Nephron (organoid): ENCODE results near the gene RIMBP2.

Source experiments
- H3K27ac Mint-ChIP-seq, 3 experiments: 2 replicates each; pipeline ENCODE4 v1.8.0; 2020; ENCODE audit warnings: mixed read lengths in 3 of 3, mild to moderate bottlenecking in 2 of 3, moderate library complexity in 1 of 3
- H3K27me3 Mint-ChIP-seq: 2 replicates; pipeline ENCODE4 v1.8.0; 2021; ENCODE audit warnings: low read depth, mild to moderate bottlenecking, moderate library complexity, mixed read lengths
- H3K36me3 Mint-ChIP-seq: 2 replicates; pipeline ENCODE4 v1.8.0; 2020; ENCODE audit warnings: low read depth, mixed read lengths
- H3K4me1 Mint-ChIP-seq: 2 replicates; pipeline ENCODE4 v1.8.0; 2020; ENCODE audit warnings: mixed read lengths
- H3K4me3 Mint-ChIP-seq, 3 experiments: 2 replicates each; pipeline ENCODE4 v1.8.0; 2020; ENCODE audit warnings: mild to moderate bottlenecking in 3 of 3, mixed read lengths in 3 of 3, moderate library complexity in 2 of 3
- H3K9me3 Mint-ChIP-seq: 2 replicates; pipeline ENCODE4 v1.8.0; 2020; ENCODE audit warnings: mixed read lengths
- TF ChIP-seq, protein P1 (sequence below), 3 experiments: fragments of 200-600 bp; sonication (generic); IDR thresholded peaks; one replicate each; pipeline ENCODE4 v1.5.0; 2021; ENCODE audit warnings: antibody characterized with exemption in 3 of 3; ENCODE audit not compliant: unreplicated experiment in 3 of 3

The RIMBP2 gene

DNA sequence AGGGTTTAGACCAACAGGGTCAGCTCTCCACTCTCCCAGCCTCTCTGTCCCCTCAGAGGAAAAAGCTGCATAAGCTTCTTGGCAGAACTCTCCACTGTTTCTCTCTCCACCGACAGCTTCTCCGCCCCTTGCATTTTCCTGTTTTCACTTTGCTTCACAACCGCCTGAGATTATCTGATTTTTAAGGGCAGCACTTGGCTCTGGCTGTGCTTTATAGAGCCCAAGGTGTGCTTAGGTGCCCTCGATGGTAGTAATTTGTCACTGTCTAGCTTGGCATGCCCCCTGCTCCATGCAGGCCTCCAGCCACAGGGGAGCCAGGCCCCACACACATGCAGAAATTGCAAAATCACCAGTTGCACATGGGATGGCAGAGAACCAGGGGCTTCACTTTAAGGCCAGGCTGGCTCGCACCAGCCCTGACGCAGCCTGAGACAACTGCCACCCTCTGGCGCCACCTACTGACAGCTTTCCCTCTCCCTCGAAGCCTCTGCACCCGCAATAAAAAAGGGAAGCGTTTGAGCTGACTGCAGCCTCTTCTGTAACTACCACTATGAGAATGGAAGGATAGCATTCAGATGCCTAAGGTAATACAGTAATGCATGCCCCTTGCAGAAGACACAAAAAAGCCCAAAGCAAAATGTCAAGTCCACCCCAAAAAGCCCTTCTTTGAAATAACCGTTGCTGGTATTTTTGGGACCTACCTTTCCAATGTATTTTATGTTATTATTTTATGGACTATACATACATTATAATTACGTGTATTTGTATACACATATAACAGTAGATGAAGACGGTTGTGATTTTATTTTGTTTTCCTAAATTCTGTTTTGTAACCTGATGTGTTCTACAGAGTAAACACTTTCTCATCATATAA lies 32.0 kb upstream of the RIMBP2 start:
- Mint-ChIP-seq H3K27ac (no peak overlapping the region), H3K36me3 (no peaks in the 10 kb centered on the region), H3K9me3 (no peaks in the 10 kb centered on the region), H3K4me1 (peaks cover 7% of the 10 kb centered on the region), H3K4me3 (no peak overlapping the region), H3K27me3 (peaks cover 45% of the 10 kb centered on the region)
- TF ChIP-seq, protein P1, sequence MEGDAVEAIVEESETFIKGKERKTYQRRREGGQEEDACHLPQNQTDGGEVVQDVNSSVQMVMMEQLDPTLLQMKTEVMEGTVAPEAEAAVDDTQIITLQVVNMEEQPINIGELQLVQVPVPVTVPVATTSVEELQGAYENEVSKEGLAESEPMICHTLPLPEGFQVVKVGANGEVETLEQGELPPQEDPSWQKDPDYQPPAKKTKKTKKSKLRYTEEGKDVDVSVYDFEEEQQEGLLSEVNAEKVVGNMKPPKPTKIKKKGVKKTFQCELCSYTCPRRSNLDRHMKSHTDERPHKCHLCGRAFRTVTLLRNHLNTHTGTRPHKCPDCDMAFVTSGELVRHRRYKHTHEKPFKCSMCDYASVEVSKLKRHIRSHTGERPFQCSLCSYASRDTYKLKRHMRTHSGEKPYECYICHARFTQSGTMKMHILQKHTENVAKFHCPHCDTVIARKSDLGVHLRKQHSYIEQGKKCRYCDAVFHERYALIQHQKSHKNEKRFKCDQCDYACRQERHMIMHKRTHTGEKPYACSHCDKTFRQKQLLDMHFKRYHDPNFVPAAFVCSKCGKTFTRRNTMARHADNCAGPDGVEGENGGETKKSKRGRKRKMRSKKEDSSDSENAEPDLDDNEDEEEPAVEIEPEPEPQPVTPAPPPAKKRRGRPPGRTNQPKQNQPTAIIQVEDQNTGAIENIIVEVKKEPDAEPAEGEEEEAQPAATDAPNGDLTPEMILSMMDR (IDR thresholded peaks at IDR 0.05; ENCODE audit: unreplicated experiment in 3 of 3): peak; percentile 80 to 93 (median 90)

DNA sequence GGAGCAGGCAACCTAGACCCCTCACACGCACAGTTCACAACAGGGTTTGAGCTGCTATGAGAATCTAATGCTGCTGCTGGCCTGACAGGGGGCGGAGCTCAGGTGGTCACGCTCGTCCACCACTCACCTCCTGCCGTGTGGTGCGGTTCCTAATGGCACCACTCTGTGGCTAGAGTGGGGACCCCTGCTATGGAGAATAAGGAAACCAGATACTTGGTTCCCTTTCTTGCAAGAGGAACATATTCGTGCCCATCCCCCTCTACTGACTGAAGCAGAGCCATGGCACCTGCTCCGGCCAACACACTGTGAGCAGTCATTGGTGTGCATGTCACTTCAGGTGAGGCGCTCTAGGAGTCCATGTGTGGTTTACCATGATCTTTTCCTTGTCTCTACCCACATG lies 30.4 kb upstream of the RIMBP2 start:
- Mint-ChIP-seq H3K27me3 (peaks cover 43% of the 10 kb centered on the region), H3K36me3 (no peaks in the 10 kb centered on the region), H3K9me3 (no peaks in the 10 kb centered on the region), H3K4me1 (peaks cover 7% of the 10 kb centered on the region), H3K27ac (no peak overlapping the region), H3K4me3 (no peak overlapping the region)
- TF ChIP-seq, protein P1 (IDR thresholded peaks at IDR 0.05; ENCODE audit: unreplicated experiment in 3 of 3): no peak

DNA sequence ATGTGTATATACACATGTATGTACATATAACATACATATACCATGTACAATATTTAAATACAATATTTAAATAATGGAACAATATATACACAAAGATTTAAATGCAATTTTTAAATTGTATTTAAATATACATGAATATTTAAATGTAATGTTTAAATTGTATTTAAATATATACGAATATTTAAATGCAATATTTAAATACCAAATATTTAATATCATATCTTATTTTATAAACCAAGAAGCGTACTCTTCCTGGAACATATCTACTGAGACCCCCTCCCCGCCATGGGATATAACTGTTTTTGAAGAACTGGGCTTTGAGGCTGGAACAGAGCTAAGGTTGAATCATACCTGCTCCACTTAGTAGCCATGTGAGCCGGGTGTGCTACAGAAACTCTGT lies 29.8 kb upstream of the RIMBP2 start:
- peaks cover 7% of the 10 kb centered on the region for H3K4me1 Mint-ChIP-seq
- no peaks in the 10 kb centered on the region for H3K9me3 Mint-ChIP-seq
- no peaks in the 10 kb centered on the region for H3K36me3 Mint-ChIP-seq
- H3K27ac Mint-ChIP-seq: no peak overlapping the region
- peaks cover 46% of the 10 kb centered on the region for H3K27me3 Mint-ChIP-seq
- TF ChIP-seq, protein P1 (IDR thresholded peaks at IDR 0.05; ENCODE audit: unreplicated experiment in 3 of 3): no peak
- H3K4me3 Mint-ChIP-seq: no peak overlapping the region

DNA sequence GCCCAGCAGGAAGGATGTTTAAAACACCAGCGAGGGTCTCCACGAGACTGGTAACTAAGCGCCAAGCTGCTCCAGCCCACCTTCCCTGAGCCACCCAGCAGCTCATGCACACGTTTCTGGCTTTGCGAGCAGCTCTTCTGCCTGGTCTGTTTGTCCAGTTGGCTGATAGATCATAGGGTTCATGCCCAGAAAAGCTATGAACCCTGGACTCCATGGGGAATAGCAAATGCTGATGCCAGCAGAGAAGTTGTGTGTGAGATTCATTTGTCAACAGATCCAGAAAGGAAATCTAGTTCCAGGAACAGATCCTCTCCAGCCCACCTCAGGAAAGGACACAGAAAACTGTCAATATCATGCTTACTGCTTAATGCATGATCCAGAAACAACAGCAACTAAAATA lies 28.2 kb upstream of the RIMBP2 start:
- Mint-ChIP-seq H3K27ac (no peak overlapping the region), H3K4me3 (no peak overlapping the region), H3K36me3 (no peaks in the 10 kb centered on the region), H3K27me3 (peaks cover 46% of the 10 kb centered on the region), H3K9me3 (peaks cover 6% of the 10 kb centered on the region), H3K4me1 (peaks cover 7% of the 10 kb centered on the region)
- TF ChIP-seq, protein P1 (IDR thresholded peaks at IDR 0.05; ENCODE audit: unreplicated experiment in 3 of 3): no peak

DNA sequence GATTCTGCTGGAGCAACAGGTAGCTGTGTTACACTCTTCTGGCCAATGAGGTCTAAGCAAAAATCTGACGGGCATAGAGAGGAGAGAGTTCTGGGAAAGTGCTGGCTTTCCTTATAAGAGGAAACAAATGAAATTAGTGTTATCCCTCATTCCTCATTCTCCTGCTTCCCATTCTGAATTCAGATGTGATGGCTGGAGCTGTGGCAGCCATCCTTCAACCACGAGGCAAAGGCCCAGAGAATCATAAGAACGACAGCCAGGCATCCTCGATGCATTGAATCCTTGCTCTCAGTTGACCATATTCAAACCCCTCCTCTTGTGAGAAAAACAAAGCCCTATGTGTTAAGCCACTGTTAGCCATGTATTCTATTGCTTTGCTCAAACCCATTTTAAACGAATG lies 27.5 kb upstream of the RIMBP2 start:
- Mint-ChIP-seq H3K27ac (no peak overlapping the region), H3K4me1 (peaks cover 7% of the 10 kb centered on the region), H3K27me3 (peaks cover 39% of the 10 kb centered on the region), H3K4me3 (no peak overlapping the region), H3K9me3 (peaks cover 6% of the 10 kb centered on the region), H3K36me3 (no peaks in the 10 kb centered on the region)
- TF ChIP-seq, protein P1 (IDR thresholded peaks at IDR 0.05; ENCODE audit: unreplicated experiment in 3 of 3): no peak

DNA sequence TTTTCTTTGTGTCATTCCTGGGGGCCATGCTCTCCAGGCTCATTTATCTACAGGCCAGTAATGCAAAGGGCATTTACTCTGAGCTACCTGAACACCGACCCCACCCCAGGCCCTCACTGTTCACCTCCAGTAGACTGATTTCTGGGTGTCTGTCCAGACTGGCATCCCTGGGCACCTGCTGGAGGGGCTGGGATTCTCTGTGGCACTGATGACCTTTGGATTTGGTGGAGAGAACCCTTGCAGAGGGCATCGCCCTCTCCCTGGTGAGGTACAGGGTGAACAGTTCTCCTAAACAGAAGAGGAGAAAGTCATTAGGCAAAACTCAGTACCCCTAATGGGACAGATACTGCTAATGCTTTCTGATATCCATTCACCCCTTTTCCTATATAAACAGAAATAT lies 27.1 kb upstream of the RIMBP2 start:
- peaks cover 6% of the 10 kb centered on the region for H3K4me1 Mint-ChIP-seq
- H3K27ac Mint-ChIP-seq: no peak overlapping the region
- TF ChIP-seq, protein P1 (IDR thresholded peaks at IDR 0.05; ENCODE audit: unreplicated experiment in 3 of 3): no peak
- H3K4me3 Mint-ChIP-seq: no peak overlapping the region
- H3K27me3 Mint-ChIP-seq: peaks cover 36% of the 10 kb centered on the region
- H3K36me3 Mint-ChIP-seq: no peaks in the 10 kb centered on the region
- peaks cover 6% of the 10 kb centered on the region for H3K9me3 Mint-ChIP-seq
